ENCODE results near the gene PIEZO2. TPM values are rescaled to one million over a fixed set of nuclear protein-coding genes. Genes with fewer than 3 reads are reported as not detected.
"Not testable (repeated sequence)": the region's sequence is repeated elsewhere in the genome, so short reads cannot be mapped to it uniquely, and the experiment has no call there.

Gene PIEZO2
- total RNA-seq, 2 experiments from 2014 or later: not detected

- H3K27ac Mint-ChIP-seq: no peak overlapping the region
- no peaks in the 10 kb centered on the region for H3K4me1 Mint-ChIP-seq
- no peak overlapping the region for H3K4me3 Mint-ChIP-seq
- H3K9me3 Mint-ChIP-seq (ENCODE audit: low read depth): no peaks in the 10 kb centered on the region
- H3K27me3 Mint-ChIP-seq: no peaks in the 10 kb centered on the region
- CTCF ChIA-PET: no interaction called here
- DNase-seq: no peak
- ATAC-seq: no peak
- no peaks in the 10 kb centered on the region for H3K36me3 Mint-ChIP-seq
Observed at GRCh38 chr18:10916387-10916786, 233.0 kb downstream of the PIEZO2 start.

- H3K27ac Mint-ChIP-seq; H3K4me3 Mint-ChIP-seq; CTCF ChIA-PET; DNase-seq; H3K4me1 Mint-ChIP-seq; H3K27me3 Mint-ChIP-seq; H3K36me3 Mint-ChIP-seq; ATAC-seq; H3K9me3 Mint-ChIP-seq (ENCODE audit: low read depth): not testable (repeated sequence)
Observed at GRCh38 chr18:10915748-10916147, 233.6 kb downstream of the PIEZO2 start.

GRCh38 chr18:10914610-10915009 is 234.8 kb downstream of the PIEZO2 start:
- H3K27ac Mint-ChIP-seq; H3K4me1 Mint-ChIP-seq; ATAC-seq; H3K4me3 Mint-ChIP-seq; H3K9me3 Mint-ChIP-seq (ENCODE audit: low read depth); H3K27me3 Mint-ChIP-seq; CTCF ChIA-PET; DNase-seq; H3K36me3 Mint-ChIP-seq: not testable (repeated sequence)

GRCh38 chr18:10913919-10914318 is 235.4 kb downstream of the PIEZO2 start:
- ATAC-seq (no peak), DNase-seq (no peak)
- H3K9me3 Mint-ChIP-seq (ENCODE audit: low read depth): no peaks in the 10 kb centered on the region
- H3K36me3 Mint-ChIP-seq: no peaks in the 10 kb centered on the region
- H3K4me1 Mint-ChIP-seq: no peaks in the 10 kb centered on the region
- H3K27ac Mint-ChIP-seq: no peak overlapping the region
- H3K4me3 Mint-ChIP-seq: no peak overlapping the region
- CTCF ChIA-PET: no interaction called here
- H3K27me3 Mint-ChIP-seq: no peaks in the 10 kb centered on the region

- Mint-ChIP-seq H3K36me3 (no peaks in the 10 kb centered on the region), H3K4me1 (no peaks in the 10 kb centered on the region), H3K27ac (no peak overlapping the region), H3K4me3 (no peak overlapping the region), H3K27me3 (no peaks in the 10 kb centered on the region), H3K9me3 (ENCODE audit: low read depth) (no peaks in the 10 kb centered on the region)
- DNase-seq (no peak), ATAC-seq (no peak)
- CTCF ChIA-PET: no interaction called here
Observed at GRCh38 chr18:10912790-10913545, 236.4 kb downstream of the PIEZO2 start.

- ATAC-seq (no peak), DNase-seq (no peak)
- H3K36me3 Mint-ChIP-seq: no peaks in the 10 kb centered on the region
- H3K27me3 Mint-ChIP-seq: no peaks in the 10 kb centered on the region
- CTCF ChIA-PET: no interaction called here
- no peak overlapping the region for H3K27ac Mint-ChIP-seq
- no peaks in the 10 kb centered on the region for H3K9me3 Mint-ChIP-seq (ENCODE audit: low read depth)
- H3K4me3 Mint-ChIP-seq: no peak overlapping the region
- H3K4me1 Mint-ChIP-seq: no peaks in the 10 kb centered on the region
Observed at GRCh38 chr18:10909724-10910123, 239.6 kb downstream of the PIEZO2 start.

GRCh38 chr18:10908760-10909159 is 240.6 kb downstream of the PIEZO2 start:
- no peaks in the 10 kb centered on the region for H3K36me3 Mint-ChIP-seq
- ATAC-seq (no peak), DNase-seq (no peak)
- H3K4me1 Mint-ChIP-seq: no peaks in the 10 kb centered on the region
- no peak overlapping the region for H3K4me3 Mint-ChIP-seq
- H3K27ac Mint-ChIP-seq: no peak overlapping the region
- H3K27me3 Mint-ChIP-seq: no peaks in the 10 kb centered on the region
- H3K9me3 Mint-ChIP-seq (ENCODE audit: low read depth): no peaks in the 10 kb centered on the region
- CTCF ChIA-PET: no interaction called here

GRCh38 chr18:10907749-10908148 is 241.6 kb downstream of the PIEZO2 start:
- CTCF ChIA-PET: no interaction called here
- DNase-seq (no peak), ATAC-seq (no peak)
- Mint-ChIP-seq H3K36me3 (no peaks in the 10 kb centered on the region), H3K27me3 (no peaks in the 10 kb centered on the region), H3K27ac (no peak overlapping the region), H3K9me3 (ENCODE audit: low read depth) (no peaks in the 10 kb centered on the region), H3K4me1 (no peaks in the 10 kb centered on the region), H3K4me3 (no peak overlapping the region)

GRCh38 chr18:10901329-10901728 is 248.0 kb downstream of the PIEZO2 start:
- CTCF ChIA-PET: no interaction called here
- no peaks in the 10 kb centered on the region for H3K9me3 Mint-ChIP-seq (ENCODE audit: low read depth)
- no peaks in the 10 kb centered on the region for H3K4me1 Mint-ChIP-seq
- DNase-seq (no peak), ATAC-seq (no peak)
- H3K36me3 Mint-ChIP-seq: no peaks in the 10 kb centered on the region
- no peak overlapping the region for H3K27ac Mint-ChIP-seq
- no peak overlapping the region for H3K4me3 Mint-ChIP-seq
- H3K27me3 Mint-ChIP-seq: no peaks in the 10 kb centered on the region

- no peak for ATAC-seq
- H3K27ac Mint-ChIP-seq: no peak overlapping the region
- no peaks in the 10 kb centered on the region for H3K27me3 Mint-ChIP-seq
- DNase-seq: no peak
- H3K36me3 Mint-ChIP-seq: no peaks in the 10 kb centered on the region
- no peaks in the 10 kb centered on the region for H3K4me1 Mint-ChIP-seq
- H3K4me3 Mint-ChIP-seq: no peak overlapping the region
- no peaks in the 10 kb centered on the region for H3K9me3 Mint-ChIP-seq (ENCODE audit: low read depth)
- CTCF ChIA-PET: no interaction called here
Observed at GRCh38 chr18:10900435-10900834, 248.9 kb downstream of the PIEZO2 start.

- CTCF ChIA-PET: no interaction called here
- Mint-ChIP-seq H3K36me3 (no peaks in the 10 kb centered on the region), H3K9me3 (ENCODE audit: low read depth) (no peaks in the 10 kb centered on the region)
Observed at GRCh38 chr18:10899481-10899880, 249.9 kb downstream of the PIEZO2 start.

GRCh38 chr18:10898417-10898974 is 250.9 kb downstream of the PIEZO2 start:
- H3K4me3 Mint-ChIP-seq: no peak overlapping the region
- CTCF ChIA-PET: no interaction called here
- DNase-seq (no peak), ATAC-seq (no peak)
- H3K36me3 Mint-ChIP-seq: no peaks in the 10 kb centered on the region
- no peaks in the 10 kb centered on the region for H3K9me3 Mint-ChIP-seq (ENCODE audit: low read depth)
- no peaks in the 10 kb centered on the region for H3K27me3 Mint-ChIP-seq
- no peaks in the 10 kb centered on the region for H3K4me1 Mint-ChIP-seq
- H3K27ac Mint-ChIP-seq: no peak overlapping the region

More at GRCh38 chr18:10899481-10899880, 249.9 kb downstream of the PIEZO2 start:
- H3K27ac Mint-ChIP-seq: no peak overlapping the region
- DNase-seq (no peak), ATAC-seq (no peak)
- H3K4me3 Mint-ChIP-seq: no peak overlapping the region
- no peaks in the 10 kb centered on the region for H3K27me3 Mint-ChIP-seq
- H3K4me1 Mint-ChIP-seq: no peaks in the 10 kb centered on the region

GRCh38 chr18:10896851-10897250 is 252.5 kb downstream of the PIEZO2 start:
- Mint-ChIP-seq H3K9me3 (ENCODE audit: low read depth) (no peaks in the 10 kb centered on the region), H3K27ac (no peak overlapping the region), H3K36me3 (no peaks in the 10 kb centered on the region), H3K27me3 (no peaks in the 10 kb centered on the region), H3K4me1 (no peaks in the 10 kb centered on the region), H3K4me3 (no peak overlapping the region)
- DNase-seq (no peak), ATAC-seq (no peak)
- CTCF ChIA-PET: no interaction called here

- no peaks in the 10 kb centered on the region for H3K4me1 Mint-ChIP-seq
- DNase-seq (no peak), ATAC-seq (no peak)
- no peak overlapping the region for H3K4me3 Mint-ChIP-seq
- CTCF ChIA-PET: no interaction called here
- H3K27me3 Mint-ChIP-seq: no peaks in the 10 kb centered on the region
- H3K27ac Mint-ChIP-seq: no peak overlapping the region
- no peaks in the 10 kb centered on the region for H3K36me3 Mint-ChIP-seq
- no peaks in the 10 kb centered on the region for H3K9me3 Mint-ChIP-seq (ENCODE audit: low read depth)
Observed at GRCh38 chr18:10895976-10896375, 253.4 kb downstream of the PIEZO2 start.
